ENCODE measurements around the gene CASP4.

DNA sequence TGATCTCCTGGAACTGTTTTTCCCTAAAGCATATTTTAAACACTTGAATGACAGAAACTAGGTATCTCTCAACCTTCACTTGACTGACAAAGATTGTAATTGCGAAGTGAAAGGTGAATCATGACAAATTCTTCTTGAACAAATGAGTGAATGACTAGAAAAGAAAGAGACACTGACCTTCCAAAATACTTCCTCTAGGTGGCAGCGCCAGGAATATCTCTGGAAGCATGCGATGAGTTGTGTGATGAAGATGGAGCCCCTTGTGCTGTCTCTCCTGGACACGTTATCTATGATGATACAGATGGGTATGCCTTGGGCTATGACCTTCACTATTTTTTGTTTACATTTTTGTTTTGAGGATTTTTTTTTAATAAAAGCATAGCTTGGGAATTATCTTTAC is 63.1 kb downstream of the CASP4 start:
- TF ChIP-seq BHLHE40 (IDR thresholded peaks at IDR 0.05; ENCODE audit: borderline replicate concordance) = no peak
- TF ChIP-seq ZNF384 (IDR thresholded peaks at IDR 0.05) = no peak
- TF ChIP-seq ELF4 (IDR thresholded peaks at IDR 0.05) = no peak
- no peak for TF ChIP-seq FOXM1 (IDR thresholded peaks at IDR 0.05; ENCODE audit: borderline replicate concordance)
- TF ChIP-seq SP1 (IDR thresholded peaks at IDR 0.05) = no peak
- no peak for TF ChIP-seq FOXK2 (IDR thresholded peaks at IDR 0.05)

All from HEK293T (cell line).